ENCODE measurements around the gene CCDC61.

CCDC61 gene

DNA sequence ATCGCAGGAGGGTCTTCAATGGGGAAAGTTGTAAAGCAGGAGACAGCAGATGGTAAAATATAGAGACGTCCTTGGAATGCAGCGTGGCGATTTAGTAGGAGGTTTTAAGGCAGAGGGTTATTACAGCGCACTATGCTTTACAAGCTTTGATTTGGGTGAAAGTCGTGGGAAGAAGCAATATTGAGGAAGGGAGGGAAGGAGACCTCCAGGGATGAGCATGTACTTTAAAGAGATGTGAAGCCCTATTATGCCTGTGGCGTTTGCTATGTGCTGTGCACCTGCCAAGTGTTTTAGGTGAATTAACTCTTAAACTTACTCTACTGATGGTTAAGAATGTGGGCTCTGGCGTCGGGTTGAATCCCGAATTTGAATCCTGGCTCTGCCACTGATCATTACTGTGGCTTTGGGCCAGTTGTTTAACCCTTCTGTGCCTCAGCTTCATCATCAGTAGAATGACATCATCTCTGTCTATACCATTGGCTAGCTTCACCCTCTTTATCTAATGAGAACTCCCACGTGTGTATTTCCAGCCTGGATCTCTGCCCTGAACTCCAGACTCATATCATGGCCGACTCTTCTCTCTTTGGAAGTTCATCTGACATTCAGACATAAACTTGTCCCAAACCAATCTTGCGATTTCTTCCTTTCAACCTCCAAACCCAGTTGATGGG lies 583 bp downstream of the CCDC61 start:
- Histone ChIP-seq H3K27ac (ENCODE audit: low read depth, low read length) (peak overlapping the region; percentile 81), H3K4me3 (ENCODE audit: low read depth in 1 of 5, low read length in 5 of 5) (peak overlapping the region; percentile 76 to 95 (median 91)), H3K9me3 (ENCODE audit: control insufficient read depth in 5 of 5, low read length in 5 of 5) (no peaks in the 10 kb centered on the region), H3K4me1 (ENCODE audit: control insufficient read depth in 5 of 5, insufficient read depth in 5 of 5, low read length in 5 of 5) (peaks cover 6 to 30% (median 26%) of the 10 kb centered on the region in 5 donors), H3K27me3 (ENCODE audit: control insufficient read depth in 5 of 5, insufficient read depth in 4 of 5, low read length in 5 of 5) (peaks cover 4 to 27% (median 7%) of the 10 kb centered on the region in 5 donors), H3K9ac (ENCODE audit: low read length in 5 of 5) (peak overlapping the region; percentile 59 to 90 (median 83)), H3K36me3 (ENCODE audit: control insufficient read depth in 5 of 5, insufficient read depth in 5 of 5, low read length in 5 of 5) (peaks cover 0 to 5% (median 4%) of the 10 kb centered on the region in 5 donors)

- peaks cover 6 to 30% (median 26%) of the 10 kb centered on the region in 5 donors for H3K4me1 ChIP-seq (ENCODE audit: control insufficient read depth in 5 of 5, insufficient read depth in 5 of 5, low read length in 5 of 5)
- H3K9ac ChIP-seq (ENCODE audit: low read length in 5 of 5), result peak overlapping the region in 1 of 5 donors; percentile 43
- no peak overlapping the region for H3K27ac ChIP-seq (ENCODE audit: low read depth, low read length)
- H3K36me3 ChIP-seq (ENCODE audit: control insufficient read depth in 5 of 5, insufficient read depth in 5 of 5, low read length in 5 of 5), result peaks cover 0 to 5% (median 4%) of the 10 kb centered on the region in 5 donors
- H3K4me3 ChIP-seq (ENCODE audit: low read depth in 1 of 5, low read length in 5 of 5), result no peak overlapping the region
- H3K9me3 ChIP-seq (ENCODE audit: control insufficient read depth in 5 of 5, low read length in 5 of 5), result no peaks in the 10 kb centered on the region
- peaks cover 4 to 27% (median 7%) of the 10 kb centered on the region in 5 donors for H3K27me3 ChIP-seq (ENCODE audit: control insufficient read depth in 5 of 5, insufficient read depth in 4 of 5, low read length in 5 of 5)
Observed at GRCh38 chr19:45996933-45997332, 1.7 kb downstream of the CCDC61 start.

DNA sequence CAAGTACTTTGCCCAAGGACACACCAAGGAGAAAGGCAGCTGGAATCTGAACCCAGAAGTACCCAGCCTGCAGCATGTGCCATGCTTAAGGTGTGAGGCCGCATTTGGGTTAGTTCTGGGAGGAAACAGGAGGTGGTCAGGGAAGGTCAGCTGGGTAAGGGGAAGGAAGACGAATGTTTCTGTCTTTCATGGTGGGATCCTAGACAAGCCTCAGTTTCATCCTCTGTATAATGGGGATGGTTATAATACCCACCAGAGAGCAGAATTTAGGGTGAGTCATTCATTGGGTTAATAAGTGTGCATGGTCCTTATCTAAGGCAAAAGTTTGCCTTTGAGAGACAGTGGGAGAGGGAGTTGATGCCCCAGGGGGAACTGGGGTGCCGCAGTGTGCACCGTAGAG lies 3.6 kb downstream of the CCDC61 start:
- Histone ChIP-seq H3K27me3 (ENCODE audit: control insufficient read depth in 5 of 5, insufficient read depth in 4 of 5, low read length in 5 of 5) (peaks cover 4 to 27% (median 7%) of the 10 kb centered on the region in 5 donors), H3K36me3 (ENCODE audit: control insufficient read depth in 5 of 5, insufficient read depth in 5 of 5, low read length in 5 of 5) (peaks cover 0 to 13% (median 11%) of the 10 kb centered on the region in 5 donors), H3K9ac (ENCODE audit: low read length in 5 of 5) (no peak overlapping the region), H3K4me1 (ENCODE audit: control insufficient read depth in 5 of 5, insufficient read depth in 5 of 5, low read length in 5 of 5) (peaks cover 6 to 30% (median 26%) of the 10 kb centered on the region in 5 donors), H3K9me3 (ENCODE audit: control insufficient read depth in 5 of 5, low read length in 5 of 5) (no peaks in the 10 kb centered on the region), H3K27ac (ENCODE audit: low read depth, low read length) (no peak overlapping the region), H3K4me3 (ENCODE audit: low read depth in 1 of 5, low read length in 5 of 5) (no peak overlapping the region)

DNA sequence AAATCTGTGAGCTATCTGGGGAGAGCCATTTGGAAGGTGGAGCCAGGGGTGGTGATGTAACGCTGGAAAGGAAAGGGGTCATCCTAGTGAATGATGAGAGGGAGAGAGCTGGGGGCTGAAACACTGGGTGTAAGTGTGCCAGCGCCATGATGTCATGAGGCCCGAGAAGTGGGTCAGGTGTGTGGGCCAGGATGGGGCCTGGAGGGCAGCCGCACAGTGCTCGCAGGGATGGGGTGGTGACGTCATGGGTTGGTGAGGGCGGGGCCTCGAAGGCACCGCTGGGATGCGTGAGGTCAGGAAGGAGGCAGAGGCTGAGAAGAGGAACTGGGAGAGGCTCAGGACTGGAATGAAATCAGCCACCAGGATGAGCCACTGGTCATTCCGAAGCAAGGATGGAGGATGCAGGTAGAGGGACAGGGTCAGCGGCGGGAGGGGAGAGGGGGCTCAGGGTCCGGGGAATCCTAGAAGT lies 4.4 kb downstream of the CCDC61 start:
- no peak overlapping the region for H3K9ac ChIP-seq (ENCODE audit: low read length in 5 of 5)
- no peak overlapping the region for H3K27ac ChIP-seq (ENCODE audit: low read depth, low read length)
- H3K4me1 ChIP-seq (ENCODE audit: control insufficient read depth in 5 of 5, insufficient read depth in 5 of 5, low read length in 5 of 5), result peaks cover 6 to 26% (median 23%) of the 10 kb centered on the region in 5 donors
- peaks cover 0 to 15% (median 11%) of the 10 kb centered on the region in 5 donors for H3K36me3 ChIP-seq (ENCODE audit: control insufficient read depth in 5 of 5, insufficient read depth in 5 of 5, low read length in 5 of 5)
- H3K27me3 ChIP-seq (ENCODE audit: control insufficient read depth in 5 of 5, insufficient read depth in 4 of 5, low read length in 5 of 5), result peaks cover 4 to 27% (median 7%) of the 10 kb centered on the region in 5 donors
- H3K4me3 ChIP-seq (ENCODE audit: low read depth in 1 of 5, low read length in 5 of 5), result peak overlapping the region in 1 of 5 donors; percentile 7
- H3K9me3 ChIP-seq (ENCODE audit: control insufficient read depth in 5 of 5, low read length in 5 of 5), result no peaks in the 10 kb centered on the region

GRCh38 chr19:46000491-46001246 lies 5.4 kb downstream of the CCDC61 start:
- no peak overlapping the region for H3K9ac ChIP-seq (ENCODE audit: low read length in 5 of 5)
- peaks cover 4 to 27% (median 7%) of the 10 kb centered on the region in 5 donors for H3K27me3 ChIP-seq (ENCODE audit: control insufficient read depth in 5 of 5, insufficient read depth in 4 of 5, low read length in 5 of 5)
- H3K4me1 ChIP-seq (ENCODE audit: control insufficient read depth in 5 of 5, insufficient read depth in 5 of 5, low read length in 5 of 5), result peaks cover 5 to 22% (median 18%) of the 10 kb centered on the region in 5 donors
- no peak overlapping the region for H3K27ac ChIP-seq (ENCODE audit: low read depth, low read length)
- peak overlapping the region in 1 of 5 donors; percentile 4 for H3K4me3 ChIP-seq (ENCODE audit: low read depth in 1 of 5, low read length in 5 of 5)
- H3K36me3 ChIP-seq (ENCODE audit: control insufficient read depth in 5 of 5, insufficient read depth in 5 of 5, low read length in 5 of 5), result peaks cover 5 to 15% (median 12%) of the 10 kb centered on the region in 5 donors
- H3K9me3 ChIP-seq (ENCODE audit: control insufficient read depth in 5 of 5, low read length in 5 of 5), result no peaks in the 10 kb centered on the region

DNA sequence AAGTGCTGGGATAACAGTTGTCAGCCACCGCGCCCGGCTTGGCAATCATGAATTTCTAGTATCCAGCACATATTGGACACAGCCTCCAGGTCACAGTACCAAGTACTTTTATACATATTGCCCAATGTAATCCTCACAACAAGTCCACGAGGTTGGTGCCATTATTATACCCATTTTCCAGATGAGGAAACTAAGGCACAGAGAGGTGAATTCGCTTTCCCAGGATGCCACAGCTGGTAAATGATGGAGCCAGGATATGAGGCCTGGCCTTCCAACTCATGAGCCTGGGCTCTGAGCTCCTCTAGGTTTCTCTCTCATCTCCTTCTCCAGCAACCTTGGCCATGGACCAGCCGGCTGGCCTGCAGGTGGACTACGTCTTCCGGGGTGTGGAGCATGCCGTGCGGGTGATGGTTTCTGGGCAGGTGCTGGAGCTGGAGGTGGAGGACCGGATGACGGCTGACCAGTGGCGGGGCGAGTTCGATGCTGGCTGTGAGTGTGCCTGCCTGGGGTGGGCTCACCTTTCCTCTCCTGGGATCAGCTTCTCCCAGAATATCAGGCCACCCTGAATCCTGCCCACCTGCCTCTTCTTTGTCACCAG lies 7.5 kb downstream of the CCDC61 start:
- Histone ChIP-seq H3K9me3 (ENCODE audit: control insufficient read depth in 5 of 5, low read length in 5 of 5) (no peaks in the 10 kb centered on the region), H3K36me3 (ENCODE audit: control insufficient read depth in 5 of 5, insufficient read depth in 5 of 5, low read length in 5 of 5) (peaks cover 7 to 23% (median 19%) of the 10 kb centered on the region in 5 donors), H3K27ac (ENCODE audit: low read depth, low read length) (no peak overlapping the region)

GRCh38 chr19:46006411-46006810 lies 11.1 kb downstream of the CCDC61 start:
- Histone ChIP-seq H3K27ac (ENCODE audit: low read depth, low read length) (no peak overlapping the region), H3K4me1 (ENCODE audit: control insufficient read depth in 5 of 5, insufficient read depth in 5 of 5, low read length in 5 of 5) (peaks cover 0 to 4% (median 2%) of the 10 kb centered on the region in 5 donors), H3K27me3 (ENCODE audit: control insufficient read depth in 5 of 5, insufficient read depth in 4 of 5, low read length in 5 of 5) (no peaks in the 10 kb centered on the region), H3K9ac (ENCODE audit: low read length in 5 of 5) (no peak overlapping the region), H3K9me3 (ENCODE audit: control insufficient read depth in 5 of 5, low read length in 5 of 5) (no peaks in the 10 kb centered on the region), H3K36me3 (ENCODE audit: control insufficient read depth in 5 of 5, insufficient read depth in 5 of 5, low read length in 5 of 5) (peaks cover 7 to 32% (median 22%) of the 10 kb centered on the region in 5 donors), H3K4me3 (ENCODE audit: low read depth in 1 of 5, low read length in 5 of 5) (no peak overlapping the region)

More for the DNA sequence above, 7.5 kb downstream of the CCDC61 start:
- H3K4me3 ChIP-seq (ENCODE audit: low read depth in 1 of 5, low read length in 5 of 5), result no peak overlapping the region
- peaks cover 4 to 27% (median 7%) of the 10 kb centered on the region in 5 donors for H3K27me3 ChIP-seq (ENCODE audit: control insufficient read depth in 5 of 5, insufficient read depth in 4 of 5, low read length in 5 of 5)
- H3K4me1 ChIP-seq (ENCODE audit: control insufficient read depth in 5 of 5, insufficient read depth in 5 of 5, low read length in 5 of 5), result peaks cover 0 to 16% (median 13%) of the 10 kb centered on the region in 5 donors
- no peak overlapping the region for H3K9ac ChIP-seq (ENCODE audit: low read length in 5 of 5)

DNA sequence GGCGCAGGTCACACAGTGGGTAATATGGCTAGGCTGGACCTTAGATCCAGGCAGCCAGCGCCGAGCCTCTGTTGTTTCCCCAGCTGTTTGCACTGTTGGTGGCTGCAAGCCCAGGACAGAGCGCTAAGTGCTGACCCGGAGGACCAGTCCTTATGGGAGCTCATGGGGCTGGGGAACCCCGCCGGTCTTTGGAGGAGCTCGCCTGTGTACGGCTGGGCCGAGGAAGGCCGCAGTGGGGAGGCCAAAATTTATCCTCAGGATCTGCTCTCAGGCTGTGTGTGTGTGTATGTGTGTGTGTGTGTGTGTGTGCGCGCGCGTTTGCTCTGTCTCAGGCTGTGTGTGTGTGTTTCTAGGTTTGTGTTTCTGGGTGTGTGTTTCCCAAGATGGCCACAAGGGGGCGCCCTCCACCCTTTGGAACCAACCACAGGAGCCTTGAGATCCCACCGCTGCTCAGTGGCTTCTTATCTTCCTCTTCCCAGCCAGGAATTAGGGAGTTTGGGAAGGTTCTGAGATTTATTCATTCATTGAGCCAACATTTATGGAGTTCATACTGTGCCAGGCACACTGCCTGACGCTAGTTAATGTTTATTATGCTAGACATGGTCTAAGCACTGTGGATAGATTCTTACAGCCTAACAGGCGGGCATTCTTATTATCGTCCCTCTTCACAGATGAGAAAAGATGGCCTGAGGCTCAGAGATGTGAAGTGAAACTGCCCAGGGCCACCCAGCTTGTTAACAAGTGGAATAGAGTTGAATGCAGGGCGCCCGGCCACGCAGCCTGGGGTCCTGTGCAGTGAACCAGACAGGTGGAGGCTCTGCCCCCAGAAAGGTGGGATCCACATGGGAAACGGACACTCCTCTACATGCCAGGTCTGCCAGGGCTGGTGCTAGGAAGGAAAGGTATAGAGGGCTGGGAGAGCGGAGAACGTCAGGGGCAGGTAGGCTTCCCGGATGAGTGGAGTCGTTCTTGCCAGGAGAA lies 14.6 kb downstream of the CCDC61 start:
- Histone ChIP-seq H3K9me3 (ENCODE audit: control insufficient read depth in 5 of 5, low read length in 5 of 5) (no peaks in the 10 kb centered on the region), H3K27me3 (ENCODE audit: control insufficient read depth in 5 of 5, insufficient read depth in 4 of 5, low read length in 5 of 5) (peaks cover 4 to 13% (median 6%) of the 10 kb centered on the region in 5 donors), H3K4me3 (ENCODE audit: low read depth in 1 of 5, low read length in 5 of 5) (no peak overlapping the region), H3K27ac (ENCODE audit: low read depth, low read length) (no peak overlapping the region), H3K4me1 (ENCODE audit: control insufficient read depth in 5 of 5, insufficient read depth in 5 of 5, low read length in 5 of 5) (peaks cover 0 to 7% (median 5%) of the 10 kb centered on the region in 5 donors), H3K9ac (ENCODE audit: low read length in 5 of 5) (no peak overlapping the region), H3K36me3 (ENCODE audit: control insufficient read depth in 5 of 5, insufficient read depth in 5 of 5, low read length in 5 of 5) (peaks cover 7 to 23% (median 15%) of the 10 kb centered on the region in 5 donors)

DNA sequence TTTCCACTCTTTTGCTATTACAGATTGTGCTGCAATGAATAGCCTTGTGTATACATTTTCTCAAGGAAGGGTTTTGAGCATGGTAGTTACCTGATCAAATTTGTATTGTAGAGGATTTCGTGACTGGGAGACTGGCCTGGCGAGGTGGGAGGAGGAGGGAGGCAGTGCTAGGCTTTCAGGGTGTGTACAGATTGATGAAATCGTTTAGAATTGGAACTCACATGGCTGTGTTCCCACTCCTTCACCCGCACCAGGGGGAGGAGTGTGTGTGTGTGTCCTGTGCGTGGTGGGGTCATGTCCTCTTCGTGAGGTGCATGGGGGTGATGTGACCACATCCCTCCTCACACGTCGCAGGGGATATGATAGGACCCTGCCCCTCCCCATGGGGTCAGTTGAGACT lies 19.3 kb downstream of the CCDC61 start:
- Histone ChIP-seq H3K36me3 (ENCODE audit: control insufficient read depth in 5 of 5, insufficient read depth in 5 of 5, low read length in 5 of 5) (peaks cover 0 to 9% (median 0%) of the 10 kb centered on the region in 5 donors), H3K27me3 (ENCODE audit: control insufficient read depth in 5 of 5, insufficient read depth in 4 of 5, low read length in 5 of 5) (peaks cover 15 to 22% (median 16%) of the 10 kb centered on the region in 5 donors), H3K4me3 (ENCODE audit: low read depth in 1 of 5, low read length in 5 of 5) (peak overlapping the region in 1 of 5 donors; percentile 42), H3K9me3 (ENCODE audit: control insufficient read depth in 5 of 5, low read length in 5 of 5) (no peaks in the 10 kb centered on the region), H3K9ac (ENCODE audit: low read length in 5 of 5) (peak overlapping the region in 1 of 5 donors; percentile 35), H3K27ac (ENCODE audit: low read depth, low read length) (no peak overlapping the region), H3K4me1 (ENCODE audit: control insufficient read depth in 5 of 5, insufficient read depth in 5 of 5, low read length in 5 of 5) (peaks cover 2 to 25% (median 17%) of the 10 kb centered on the region in 5 donors)

Data from subcutaneous abdominal adipose tissue (tissue), 5 donors.